HG03280 (cell line): ENCODE results near the gene ATP1A3.
"Not testable (repeated sequence)": the region's sequence is repeated elsewhere in the genome, so short reads cannot be mapped to it uniquely, and the experiment has no call there.

Source experiments
- ATAC-seq: cut with Tn5 transposase; IDR thresholded peaks from one replicate; pipeline ENCODE4 v1.9.1; 2021; ENCODE audit warnings: mild to moderate bottlenecking, moderate library complexity; ENCODE audit not compliant: unreplicated experiment

ATP1A3 gene

DNA sequence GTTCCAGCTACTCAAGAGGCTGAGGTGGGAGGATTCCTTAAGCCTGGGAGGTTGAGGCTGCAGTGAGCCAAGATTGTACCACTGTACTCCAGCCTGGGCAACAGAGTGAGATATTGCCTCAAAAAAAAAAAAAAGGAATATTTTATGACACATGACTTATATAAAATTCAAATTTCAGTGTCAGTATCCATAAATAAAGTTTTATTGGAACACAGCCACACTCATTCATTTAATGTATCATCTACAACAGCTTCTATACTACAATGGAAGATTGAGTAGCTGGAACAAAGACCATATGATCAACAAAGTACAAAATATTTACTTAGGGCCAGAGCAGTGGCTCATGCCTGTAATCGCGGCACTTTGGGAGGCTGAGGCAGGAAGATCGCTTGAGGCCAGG is 18.7 kb upstream of the ATP1A3 start:
- ATAC-seq: not testable (repeated sequence)

GRCh38 chr19:42010245-42011126 is 16.5 kb upstream of the ATP1A3 start:
- ATAC-seq: no peak

DNA sequence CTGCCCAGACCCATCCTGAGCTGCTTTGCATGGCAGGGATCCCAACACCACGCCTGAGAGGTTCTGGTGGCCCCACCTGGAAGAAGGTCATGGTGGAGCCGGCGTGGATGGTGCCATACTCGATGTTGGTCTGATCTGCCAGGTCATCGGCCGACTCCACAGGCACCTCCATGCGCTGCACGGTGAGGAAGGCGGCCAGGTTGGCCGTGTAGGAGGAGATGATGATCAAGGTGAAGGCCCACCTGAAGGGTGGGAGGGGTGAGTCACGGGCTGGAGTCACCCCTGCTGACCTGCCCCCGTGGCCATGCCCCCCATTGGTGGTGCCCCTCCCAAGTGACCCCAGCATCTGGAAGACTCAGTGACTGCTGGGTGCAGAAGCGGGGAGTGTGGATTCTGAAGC is 12.5 kb upstream of the ATP1A3 start:
- ATAC-seq: no peak

- ATAC-seq: no peak
Measured at GRCh38 chr19:42005504-42005903, 11.5 kb upstream of the ATP1A3 start.

- ATAC-seq: no peak
Measured at GRCh38 chr19:42003506-42004294, 9.7 kb upstream of the ATP1A3 start.

GRCh38 chr19:41999878-42000208 is 5.8 kb upstream of the ATP1A3 start:
- ATAC-seq: no peak

- no peak for ATAC-seq
Measured at GRCh38 chr19:41999071-41999877, 5.2 kb upstream of the ATP1A3 start.

- no peak for ATAC-seq
Measured at GRCh38 chr19:41998246-41999020, 4.4 kb upstream of the ATP1A3 start.

- no peak for ATAC-seq
Measured at GRCh38 chr19:41997851-41998229, 3.8 kb upstream of the ATP1A3 start.

- no peak for ATAC-seq
Measured at GRCh38 chr19:41997121-41997850, 3.3 kb upstream of the ATP1A3 start.

DNA sequence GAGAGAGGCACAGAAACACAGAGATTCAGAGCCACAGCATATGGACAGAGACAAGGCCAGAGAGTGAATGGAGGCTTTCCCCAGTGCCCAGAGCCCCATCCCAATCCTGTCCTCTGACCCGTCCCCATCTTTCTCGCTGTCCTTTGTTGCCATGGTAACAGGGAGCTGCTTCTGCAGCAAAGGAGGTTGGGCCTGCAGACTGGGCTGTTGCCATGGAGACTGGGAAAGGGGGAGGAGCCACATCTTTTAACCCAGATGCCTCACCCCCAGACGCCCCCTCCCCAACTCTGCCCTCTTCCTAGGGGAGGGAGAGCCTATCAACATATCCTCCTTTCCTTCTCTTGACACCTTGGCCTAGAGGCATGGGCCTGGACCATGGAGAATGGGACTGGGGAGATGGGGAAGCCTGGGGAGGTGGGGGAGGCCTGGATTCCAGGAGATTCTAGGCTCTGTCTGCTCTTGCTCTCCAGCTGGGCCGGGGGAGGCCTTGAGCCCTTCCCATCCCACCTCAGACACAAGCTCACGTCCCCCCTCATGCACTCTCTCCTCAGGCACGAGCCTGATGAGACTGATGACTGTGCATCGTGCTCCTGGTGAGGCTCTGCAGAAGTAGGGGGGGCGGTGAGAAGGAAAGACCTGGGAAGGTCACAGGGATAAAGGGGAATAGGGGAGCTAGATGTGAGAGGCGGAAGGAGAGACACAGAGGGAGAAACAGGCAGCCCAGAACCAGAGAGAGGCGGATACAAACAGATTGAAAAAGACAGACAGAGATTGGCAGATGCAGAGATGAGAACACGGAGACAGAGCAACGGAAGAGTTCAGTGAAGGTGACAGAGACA is 2.1 kb upstream of the ATP1A3 start:
- ATAC-seq: no peak

GRCh38 chr19:41994994-41995958 is 1.2 kb upstream of the ATP1A3 start:
- no peak for ATAC-seq

DNA sequence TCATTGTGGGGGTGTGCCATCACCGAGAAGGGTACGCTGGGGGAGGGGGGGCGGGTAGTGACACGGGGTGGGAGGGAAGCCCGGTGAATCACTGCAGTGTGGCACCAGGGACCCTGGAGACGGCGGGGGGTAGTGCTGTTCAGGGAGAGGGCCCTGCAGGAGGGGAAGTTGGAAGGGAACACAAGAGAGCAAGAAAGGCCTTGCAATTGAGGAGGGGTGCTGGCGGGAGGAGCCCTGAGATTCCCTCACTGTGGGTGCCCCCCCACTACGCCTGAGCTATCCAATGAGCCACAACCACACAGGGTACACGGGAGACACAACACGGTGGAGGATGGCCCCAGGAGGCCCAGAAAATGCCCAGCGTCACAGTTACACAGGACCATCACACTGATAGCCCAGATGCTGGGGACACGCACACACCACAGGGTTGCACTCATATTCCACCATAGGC is 516 bp upstream of the ATP1A3 start:
- no peak for ATAC-seq

GRCh38 chr19:41991925-41992569 is 2.0 kb downstream of the ATP1A3 start:
- not testable (repeated sequence) for ATAC-seq

- no peak for ATAC-seq
Measured at GRCh38 chr19:41991025-41991424, 3.0 kb downstream of the ATP1A3 start.

GRCh38 chr19:41990615-41991014 is 3.4 kb downstream of the ATP1A3 start:
- no peak for ATAC-seq

GRCh38 chr19:41990028-41990427 is 4.0 kb downstream of the ATP1A3 start:
- no peak for ATAC-seq
